Keratinocyte (primary cell): ENCODE measurements around the gene SUSD6.

Experiments
- CTCF ChIP-seq, 3 experiments: IDR thresholded peaks in 1 of 3; conservative IDR thresholded peaks in 1 of 3; optimal IDR thresholded peaks in 1 of 3; 2 replicates in 2 of 3; 3 replicates in 1 of 3; pipeline versions ENCODE3 to v1.5.1; 2011; ENCODE audit warnings: low read length in 3 of 3, mild to moderate bottlenecking in 3 of 3, moderate library complexity in 2 of 3, control low read depth in 1 of 3, inconsistent platforms in 1 of 3; ENCODE audit not compliant: insufficient read depth in 2 of 3; ENCODE audit errors: extremely low read depth in 1 of 3
- EZH2 ChIP-seq: IDR thresholded peaks from one replicate; pipeline ENCODE4 v1.6.1; 2012; ENCODE audit warnings: inconsistent platforms, mild to moderate bottlenecking, low read length, moderate library complexity

- TF ChIP-seq CTCF (optimal IDR thresholded peaks at IDR 0.05 in 1 of 3, IDR thresholded peaks at IDR 0.05 in 1 of 3, conservative IDR thresholded peaks at IDR 0.05 in 1 of 3; ENCODE audit: extremely low read depth in 1 of 3, insufficient read depth in 2 of 3, low read length in 3 of 3) (no peak), EZH2 (no peak)
Measured at GRCh38 chr14:69682621-69683263, 71.3 kb downstream of the SUSD6 start.
